HG03196 (cell line): Measurements from ENCODE around the gene OR52J3.
"Not testable (repeated sequence)": the region's sequence is repeated elsewhere in the genome, so short reads cannot be mapped to it uniquely, and the experiment has no call there.

ENCODE experiments used
- ATAC-seq: cut with Tn5 transposase; IDR thresholded peaks from one replicate; pipeline ENCODE4 v1.9.1; 2021; ENCODE audit not compliant: unreplicated experiment

OR52J3 gene

GRCh38 chr11:5046226-5046625, at the start of gene OR52J3:
Gene OR52J3, plus strand, starts transcription at chr11:5046526. Its CDS starts 0 bp downstream, at chr11:5046526.
- ATAC-seq = no peak

GRCh38 chr11:5004424-5005274, 41.7 kb upstream of the OR52J3 start:
- ATAC-seq = no peak

DNA sequence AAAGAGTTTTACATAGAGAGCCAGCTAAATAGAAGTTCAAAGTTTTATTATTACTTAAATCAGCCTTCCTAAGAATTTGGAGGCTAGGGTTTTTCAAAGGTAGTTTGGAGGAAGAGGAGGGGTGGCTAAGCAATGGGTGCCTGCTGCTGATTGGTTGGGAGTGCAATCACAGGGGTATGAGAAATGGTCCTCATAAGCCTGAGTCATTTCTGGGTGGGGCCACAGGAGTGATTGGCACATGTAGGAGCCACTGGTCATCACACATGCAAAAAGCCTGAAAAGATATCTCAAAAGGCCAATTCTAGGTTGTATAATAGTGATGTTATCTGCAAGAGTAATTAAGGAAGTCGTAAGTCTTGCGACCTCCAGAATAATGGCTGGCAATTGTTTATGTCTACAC, 38.8 kb upstream of the OR52J3 start:
- ATAC-seq = no peak

DNA sequence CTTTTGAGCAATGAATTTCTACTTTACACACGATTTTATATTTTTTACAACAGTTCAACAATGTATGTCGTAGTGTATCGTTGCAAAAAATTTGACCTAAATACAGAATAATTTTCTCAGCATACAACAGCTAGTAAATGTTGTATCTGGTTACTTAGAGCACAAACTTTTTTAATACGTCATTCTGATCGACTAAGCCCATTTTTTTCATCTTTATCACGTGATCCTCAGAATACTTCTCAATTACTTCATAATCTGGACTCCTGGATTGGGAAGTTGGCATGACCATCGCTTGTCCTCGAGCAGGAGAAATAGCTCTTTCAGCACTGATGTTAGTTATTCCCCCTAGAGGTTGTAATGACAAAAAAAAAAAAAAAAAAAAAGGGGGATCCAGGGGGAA, 35.1 kb upstream of the OR52J3 start:
- no peak for ATAC-seq

- ATAC-seq = no peak
Measured at GRCh38 chr11:5013012-5013411, 33.3 kb upstream of the OR52J3 start.

DNA sequence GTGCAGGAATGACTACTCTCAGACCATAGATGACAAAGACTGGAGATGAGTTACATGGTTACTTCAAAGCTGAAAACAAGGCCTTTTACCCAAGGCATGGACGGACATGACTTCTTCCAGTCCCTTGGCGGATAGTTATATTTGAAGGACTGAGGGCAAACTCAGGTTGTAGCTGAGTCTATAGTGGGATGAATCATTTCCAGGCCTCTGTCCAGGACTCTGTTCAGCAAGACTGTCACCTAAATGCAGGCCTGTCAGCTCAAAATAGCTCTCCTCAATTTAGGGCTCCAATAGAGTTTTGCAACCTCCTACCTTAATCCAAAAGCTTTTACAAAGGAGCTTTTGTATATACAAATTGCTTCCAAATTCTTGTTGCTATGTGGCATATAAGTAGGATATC, 24.3 kb upstream of the OR52J3 start:
- ATAC-seq = no peak

DNA sequence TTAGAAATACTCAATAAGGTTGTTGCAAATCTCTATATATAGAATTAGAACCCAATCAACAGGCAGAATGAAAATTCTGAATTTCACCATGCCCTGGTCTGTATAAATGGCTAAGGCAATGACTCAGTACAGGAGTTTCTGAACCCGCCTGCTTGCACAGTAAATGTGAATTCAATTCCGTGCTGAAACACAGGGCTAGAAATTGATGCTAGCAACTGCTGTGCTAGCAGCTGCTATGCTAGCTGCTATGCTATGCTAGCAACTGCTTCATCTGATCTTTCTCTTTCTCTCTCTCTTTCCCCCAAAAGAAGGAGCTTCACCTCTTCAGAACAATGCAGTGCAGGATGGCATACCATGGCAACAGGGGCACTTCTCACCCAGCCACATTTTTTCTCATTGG, 9.7 kb upstream of the OR52J3 start:
- no peak for ATAC-seq

DNA sequence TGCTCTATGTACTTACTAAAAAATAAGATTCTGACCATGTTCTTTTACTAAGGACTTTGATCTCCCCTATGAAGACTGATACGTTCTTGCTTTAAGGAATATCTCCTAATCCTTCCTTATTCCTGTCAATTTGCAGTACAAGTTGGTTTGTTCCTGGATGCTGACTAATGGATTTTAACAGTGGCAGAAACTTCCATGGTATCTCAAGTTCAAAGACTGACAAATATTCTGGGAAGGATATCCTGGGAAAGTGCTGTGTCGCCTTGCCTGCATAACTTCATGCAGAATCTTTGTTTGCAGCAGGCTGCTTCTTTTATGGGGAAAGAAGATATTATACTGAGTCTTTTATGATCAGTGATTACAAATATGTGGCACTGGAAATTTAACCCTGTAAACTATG, 8.4 kb upstream of the OR52J3 start:
- no peak for ATAC-seq

DNA sequence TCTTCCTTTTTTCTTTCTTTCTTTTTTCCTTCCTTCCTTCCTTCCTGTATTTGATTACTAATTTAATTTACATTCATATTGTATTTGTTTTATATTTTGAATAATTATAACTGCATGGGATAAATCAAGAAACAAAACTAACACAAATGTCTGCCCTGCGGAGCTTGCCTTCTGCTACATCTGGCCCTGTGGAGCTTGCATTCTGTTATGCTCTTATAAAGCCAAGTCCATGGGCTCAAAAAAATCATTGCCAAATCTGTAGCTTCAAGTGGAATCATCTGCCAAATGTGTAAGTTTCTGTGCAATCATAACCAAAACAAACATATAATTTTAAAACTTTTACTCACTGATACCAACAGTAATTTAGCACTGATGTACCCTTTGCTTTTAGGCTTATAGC, 8.0 kb upstream of the OR52J3 start:
- no peak for ATAC-seq

DNA sequence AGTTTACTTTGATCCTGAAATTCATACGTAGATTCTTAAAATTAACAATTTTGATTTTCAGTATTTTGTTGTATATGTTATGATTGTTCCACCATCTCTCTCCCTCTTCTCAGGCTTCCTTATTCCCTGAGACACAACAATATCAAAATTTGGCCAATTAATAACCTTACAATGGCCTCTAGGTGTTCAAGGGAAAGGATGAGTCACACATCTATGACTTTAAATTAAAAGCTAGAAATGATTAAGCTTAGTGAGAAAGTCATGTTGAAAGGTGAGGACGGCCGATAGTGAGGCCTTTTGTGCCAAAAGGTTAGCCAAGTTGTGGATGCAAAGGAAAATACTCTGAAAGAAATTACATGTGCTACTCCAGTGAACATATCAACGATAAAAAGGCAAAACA, 5.5 kb upstream of the OR52J3 start:
- no peak for ATAC-seq

DNA sequence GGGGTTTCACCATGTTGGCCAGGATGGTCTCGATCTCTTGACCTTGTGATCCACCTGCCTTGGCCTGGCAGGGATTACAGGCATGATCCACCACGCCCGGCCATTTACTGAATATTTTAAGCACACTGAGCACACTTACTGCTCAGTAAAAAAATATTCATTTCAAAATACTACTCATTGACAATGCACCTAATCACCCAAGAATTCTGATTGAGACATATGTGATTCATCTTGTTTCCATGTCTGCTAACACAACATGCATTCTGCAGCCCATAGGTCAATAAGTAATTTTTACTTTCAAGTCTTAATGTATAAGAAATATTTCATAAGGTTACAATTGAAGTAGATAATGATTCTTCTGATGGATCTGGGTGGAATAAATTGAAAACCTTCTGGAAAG, 4.2 kb upstream of the OR52J3 start:
- no peak for ATAC-seq

- no peak for ATAC-seq
Measured at GRCh38 chr11:5043380-5043779, 2.9 kb upstream of the OR52J3 start.

- no peak for ATAC-seq
Measured at GRCh38 chr11:5046754-5047330, 516 bp downstream of the OR52J3 start.

- not testable (repeated sequence) for ATAC-seq
Measured at GRCh38 chr11:5058679-5059078, 12.4 kb downstream of the OR52J3 start.

DNA sequence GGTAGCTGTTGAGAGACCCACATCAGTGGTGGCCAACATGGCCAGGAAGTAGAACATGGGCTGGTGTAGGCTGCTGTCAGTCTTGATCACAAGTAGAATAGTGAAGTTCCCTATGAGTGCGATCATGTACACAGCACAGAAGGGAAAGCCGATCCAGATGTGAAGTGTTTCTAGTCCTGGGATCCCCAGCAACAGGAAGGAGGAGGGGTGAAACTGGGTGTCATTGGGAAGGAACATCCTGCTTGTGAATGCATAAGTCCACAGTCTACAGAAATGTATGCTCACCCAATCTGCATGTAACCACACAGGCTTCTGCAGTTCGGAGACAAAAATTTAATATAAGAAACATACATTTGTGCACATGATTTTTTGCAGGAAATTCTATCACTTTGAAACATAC, 13.1 kb downstream of the OR52J3 start, which contains the start of gene OR52E2:
TSS of gene OR52E2 (minus strand) at position 237 of the 400 bp plus-strand sequence. CDS start at position 237, 0 bp downstream.
- ATAC-seq = no peak

DNA sequence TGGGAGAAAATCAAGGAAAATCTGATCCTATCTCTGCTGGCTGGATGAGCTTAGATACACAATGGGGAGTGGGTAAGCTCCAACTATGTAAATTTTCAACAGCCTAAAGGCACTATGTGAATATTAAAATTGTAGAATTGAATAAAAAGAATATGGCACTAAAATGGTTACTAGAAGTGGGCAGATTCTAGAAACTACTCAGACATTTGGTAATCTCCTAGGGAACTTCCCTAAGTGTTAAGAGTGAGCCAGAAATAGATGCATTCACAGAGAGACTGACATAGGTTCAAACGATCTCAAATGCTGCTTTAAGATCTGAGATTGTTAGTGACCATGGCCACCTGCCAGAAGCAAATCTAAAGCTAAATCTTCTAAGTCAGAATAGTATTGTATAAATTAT, 18.7 kb downstream of the OR52J3 start:
- no peak for ATAC-seq

DNA sequence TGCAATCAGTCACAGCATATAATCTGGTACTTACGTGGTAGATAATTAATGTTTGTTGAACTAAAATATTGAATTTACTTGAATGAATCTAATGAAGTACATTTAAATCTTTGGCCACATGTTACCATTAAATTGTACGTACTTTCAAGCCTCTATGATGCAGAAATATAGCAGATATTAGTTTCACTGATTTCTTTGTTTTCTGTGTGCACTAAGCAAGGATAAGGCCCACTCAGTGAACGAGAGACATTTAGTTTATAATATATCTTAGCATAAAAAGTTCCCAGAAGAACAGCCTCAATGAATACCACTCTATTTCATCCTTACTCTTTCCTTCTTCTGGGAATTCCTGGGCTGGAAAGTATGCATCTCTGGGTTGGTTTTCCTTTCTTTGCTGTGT, 22.9 kb downstream of the OR52J3 start, which contains the start of gene OR52E1:
TSS of gene OR52E1 (plus strand) at position 301 of the 400 bp plus-strand sequence.
- no peak for ATAC-seq

- ATAC-seq = no peak
Measured at GRCh38 chr11:5071799-5072198, 25.5 kb downstream of the OR52J3 start.

DNA sequence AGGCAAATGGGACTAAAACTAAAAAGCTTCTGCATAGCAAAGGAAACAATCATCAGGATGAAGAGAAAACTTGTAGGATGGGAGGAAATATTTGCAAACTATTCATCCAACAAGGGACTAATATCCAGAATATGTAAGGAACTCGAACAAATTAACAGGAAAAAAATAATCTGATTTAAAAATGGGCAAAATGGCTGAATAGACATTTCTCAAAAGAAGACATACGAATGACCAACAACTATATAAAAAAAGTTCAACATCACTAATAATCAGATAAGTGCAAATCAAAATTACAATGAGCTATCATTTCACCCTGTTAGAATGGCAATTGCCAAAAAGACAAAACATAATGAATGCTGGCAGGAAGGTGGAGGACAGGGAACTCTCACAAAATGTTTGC, 35.1 kb downstream of the OR52J3 start:
- ATAC-seq = no peak

DNA sequence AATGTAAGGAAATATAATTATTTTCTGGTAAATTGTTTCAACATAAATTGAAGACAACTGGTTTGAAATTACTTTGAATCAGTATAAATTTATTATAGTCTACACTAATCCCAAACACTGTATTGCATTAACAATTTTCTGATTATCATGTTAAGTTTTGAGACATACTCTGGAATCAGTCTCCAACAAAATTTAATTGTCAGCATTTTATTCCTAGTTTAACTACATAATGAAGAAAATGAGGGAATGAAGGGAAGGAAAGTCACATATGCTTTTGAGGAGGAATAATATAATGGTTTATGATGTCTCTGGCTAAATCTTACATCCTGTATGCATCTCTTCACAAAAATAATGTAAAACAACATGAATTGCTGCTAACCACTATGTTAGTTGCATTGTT, 37.3 kb downstream of the OR52J3 start:
- no peak for ATAC-seq

- ATAC-seq = no peak
Measured at GRCh38 chr11:5088556-5088955, 42.2 kb downstream of the OR52J3 start.

DNA sequence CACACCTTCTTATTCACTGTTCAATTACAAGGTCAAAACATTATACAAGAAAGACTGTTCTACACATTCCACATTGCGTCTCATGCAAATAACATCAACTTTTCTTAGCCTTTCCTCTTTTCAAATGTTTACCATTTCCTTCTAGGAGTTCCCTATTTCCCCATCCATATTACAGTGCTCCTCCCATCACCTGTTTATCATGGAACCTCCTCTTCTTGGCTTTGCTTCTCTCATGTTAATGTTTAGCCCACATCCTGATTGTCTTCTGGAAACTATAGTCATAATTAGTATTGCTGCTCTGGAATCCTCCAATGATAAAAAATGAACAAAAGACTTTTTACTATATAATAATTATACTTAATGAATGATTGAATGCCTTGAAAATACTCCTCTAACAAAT, 44.3 kb downstream of the OR52J3 start:
- ATAC-seq = no peak
